Mesothelial cell of epicardium (in vitro differentiated cells): ENCODE measurements around the gene LRRC7. TPM values are rescaled to one million over a fixed set of nuclear protein-coding genes. Genes with fewer than 3 reads are reported as not detected.

ENCODE experiments used
- DNase-seq, 2 experiments: peaks; one replicate each; pipeline ENCODE4 v3.0.0; 2021; ENCODE audit warnings: low spot score in 2 of 2; ENCODE audit not compliant: unreplicated experiment in 2 of 2
- H3K27ac Mint-ChIP-seq: 2 replicates; pipeline ENCODE4 v1.8.0; 2021; ENCODE audit warnings: mixed read lengths
- H3K27me3 Mint-ChIP-seq: 2 replicates; pipeline ENCODE4 v1.8.0; 2021; ENCODE audit warnings: low read depth, mixed read lengths
- H3K36me3 Mint-ChIP-seq: 2 replicates; pipeline ENCODE4 v1.8.0; 2021; ENCODE audit warnings: mixed read lengths
- H3K4me1 Mint-ChIP-seq: 2 replicates; pipeline ENCODE4 v1.8.0; 2021; ENCODE audit warnings: mixed read lengths
- H3K4me3 Mint-ChIP-seq: 2 replicates; pipeline ENCODE4 v1.8.0; 2021; ENCODE audit warnings: mild to moderate bottlenecking, moderate library complexity, mixed read lengths
- H3K9me3 Mint-ChIP-seq: 2 replicates; pipeline ENCODE4 v1.8.0; 2021; ENCODE audit warnings: mixed read lengths
- CTCF ChIP-seq: fragments of 200-600 bp; sonication (generic); IDR thresholded peaks from one replicate; pipeline ENCODE4 v1.5.0; 2021; ENCODE audit warnings: antibody characterized with exemption; ENCODE audit not compliant: unreplicated experiment
- total RNA-seq: library from RNA; stranded (reverse); gene quantifications from 3 replicates; pipeline ENCODE4 v1.2.1, GENCODE V29; 2021

The LRRC7 gene
- total RNA-seq, 1 donor from 2014 or later, result 0.09 TPM

- H3K36me3 Mint-ChIP-seq, result no peaks in the 10 kb centered on the region
- H3K27ac Mint-ChIP-seq, result no peak overlapping the region
- H3K27me3 Mint-ChIP-seq, result no peaks in the 10 kb centered on the region
- no peak for DNase-seq
- H3K4me1 Mint-ChIP-seq, result no peaks in the 10 kb centered on the region
- H3K4me3 Mint-ChIP-seq, result no peak overlapping the region
- H3K9me3 Mint-ChIP-seq, result no peaks in the 10 kb centered on the region
- no peak for TF ChIP-seq CTCF
These were observed 566.4 kb downstream of the LRRC7 start for GRCh38 chr1:70134148-70134547.

- no peak overlapping the region for H3K4me3 Mint-ChIP-seq
- no peaks in the 10 kb centered on the region for H3K36me3 Mint-ChIP-seq
- no peaks in the 10 kb centered on the region for H3K9me3 Mint-ChIP-seq
- peak overlapping the region; percentile 20 for H3K27ac Mint-ChIP-seq
- TF ChIP-seq CTCF, result no peak
- no peaks in the 10 kb centered on the region for H3K27me3 Mint-ChIP-seq
- peaks cover 10% of the 10 kb centered on the region for H3K4me1 Mint-ChIP-seq
- no peak for DNase-seq
These were observed 572.6 kb downstream of the LRRC7 start for GRCh38 chr1:70140343-70140742.

GRCh38 chr1:70140894-70141293 lies 573.2 kb downstream of the LRRC7 start:
- peaks cover 10% of the 10 kb centered on the region for H3K4me1 Mint-ChIP-seq
- no peak overlapping the region for H3K27ac Mint-ChIP-seq
- H3K9me3 Mint-ChIP-seq, result no peaks in the 10 kb centered on the region
- no peak for DNase-seq
- no peaks in the 10 kb centered on the region for H3K36me3 Mint-ChIP-seq
- H3K27me3 Mint-ChIP-seq, result no peaks in the 10 kb centered on the region
- TF ChIP-seq CTCF, result no peak
- H3K4me3 Mint-ChIP-seq, result no peak overlapping the region

- Mint-ChIP-seq H3K27ac (peak overlapping the region; percentile 34), H3K27me3 (no peaks in the 10 kb centered on the region), H3K9me3 (no peaks in the 10 kb centered on the region), H3K36me3 (no peaks in the 10 kb centered on the region), H3K4me1 (peaks cover 10% of the 10 kb centered on the region), H3K4me3 (no peak overlapping the region)
- no peak for DNase-seq
- no peak for TF ChIP-seq CTCF
These were observed 574.4 kb downstream of the LRRC7 start for GRCh38 chr1:70142075-70142474.

- no peak for DNase-seq
- H3K4me3 Mint-ChIP-seq, result no peak overlapping the region
- no peaks in the 10 kb centered on the region for H3K27me3 Mint-ChIP-seq
- peaks cover 10% of the 10 kb centered on the region for H3K4me1 Mint-ChIP-seq
- H3K36me3 Mint-ChIP-seq, result peaks cover 4% of the 10 kb centered on the region
- no peak for TF ChIP-seq CTCF
- no peak overlapping the region for H3K27ac Mint-ChIP-seq
- H3K9me3 Mint-ChIP-seq, result no peaks in the 10 kb centered on the region
These were observed 575.4 kb downstream of the LRRC7 start for GRCh38 chr1:70143048-70143659.

GRCh38 chr1:70146488-70146887 lies 578.8 kb downstream of the LRRC7 start:
- Mint-ChIP-seq H3K4me1 (no peaks in the 10 kb centered on the region), H3K36me3 (peaks cover 7% of the 10 kb centered on the region), H3K27ac (no peak overlapping the region), H3K9me3 (no peaks in the 10 kb centered on the region), H3K4me3 (no peak overlapping the region), H3K27me3 (no peaks in the 10 kb centered on the region)
- no peak for DNase-seq
- no peak for TF ChIP-seq CTCF
